ENCODE measurements around the gene LAMA2.

LAMA2 gene

GRCh38 chr6:128847431-128848210, 35.3 kb upstream of the LAMA2 start:
- Histone ChIP-seq H3K27me3 (no peaks in the 10 kb centered on the region), H3K9me3 (no peaks in the 10 kb centered on the region), H3K36me3 (no peaks in the 10 kb centered on the region), H3K4me3 (ENCODE audit: low read depth in 1 of 2, low read length in 1 of 2) (no peak overlapping the region), H3K4me1 (ENCODE audit: control insufficient read depth in 1 of 2, insufficient read depth in 1 of 2, low read depth in 1 of 2, low read length in 1 of 2) (no peaks in the 10 kb centered on the region), H3K27ac (no peak overlapping the region)
- TF ChIP-seq CTCF (IDR thresholded peaks at IDR 0.05): no peak

GRCh38 chr6:128848212-128848935, 34.6 kb upstream of the LAMA2 start:
- H3K27me3 ChIP-seq: no peaks in the 10 kb centered on the region
- no peak for TF ChIP-seq CTCF (IDR thresholded peaks at IDR 0.05)
- H3K4me1 ChIP-seq (ENCODE audit: control insufficient read depth in 1 of 2, insufficient read depth in 1 of 2, low read depth in 1 of 2, low read length in 1 of 2): no peaks in the 10 kb centered on the region
- no peak overlapping the region for H3K27ac ChIP-seq
- no peak overlapping the region for H3K4me3 ChIP-seq (ENCODE audit: low read depth in 1 of 2, low read length in 1 of 2)
- H3K36me3 ChIP-seq: no peaks in the 10 kb centered on the region
- H3K9me3 ChIP-seq: no peaks in the 10 kb centered on the region

GRCh38 chr6:128855581-128856085, 27.3 kb upstream of the LAMA2 start:
- TF ChIP-seq CTCF (IDR thresholded peaks at IDR 0.05): no peak
- Histone ChIP-seq H3K36me3 (no peaks in the 10 kb centered on the region), H3K9me3 (no peaks in the 10 kb centered on the region), H3K27me3 (no peaks in the 10 kb centered on the region), H3K4me1 (ENCODE audit: control insufficient read depth in 1 of 2, insufficient read depth in 1 of 2, low read depth in 1 of 2, low read length in 1 of 2) (no peaks in the 10 kb centered on the region), H3K4me3 (ENCODE audit: low read depth in 1 of 2, low read length in 1 of 2) (no peak overlapping the region), H3K27ac (no peak overlapping the region)

- no peaks in the 10 kb centered on the region for H3K36me3 ChIP-seq
- H3K27ac ChIP-seq: no peak overlapping the region
- H3K4me3 ChIP-seq (ENCODE audit: low read depth in 1 of 2, low read length in 1 of 2): no peak overlapping the region
- no peaks in the 10 kb centered on the region for H3K27me3 ChIP-seq
- no peaks in the 10 kb centered on the region for H3K9me3 ChIP-seq
- TF ChIP-seq CTCF (IDR thresholded peaks at IDR 0.05): no peak
- no peaks in the 10 kb centered on the region for H3K4me1 ChIP-seq (ENCODE audit: control insufficient read depth in 1 of 2, insufficient read depth in 1 of 2, low read depth in 1 of 2, low read length in 1 of 2)
Observed at GRCh38 chr6:128857806-128858205, 25.1 kb upstream of the LAMA2 start.

GRCh38 chr6:128860782-128861181, 22.2 kb upstream of the LAMA2 start:
- H3K36me3 ChIP-seq: no peaks in the 10 kb centered on the region
- no peak overlapping the region for H3K27ac ChIP-seq
- no peaks in the 10 kb centered on the region for H3K27me3 ChIP-seq
- no peaks in the 10 kb centered on the region for H3K4me1 ChIP-seq (ENCODE audit: control insufficient read depth in 1 of 2, insufficient read depth in 1 of 2, low read depth in 1 of 2, low read length in 1 of 2)
- no peak for TF ChIP-seq CTCF (IDR thresholded peaks at IDR 0.05)
- H3K4me3 ChIP-seq (ENCODE audit: low read depth in 1 of 2, low read length in 1 of 2): no peak overlapping the region
- H3K9me3 ChIP-seq: no peaks in the 10 kb centered on the region

All from neutrophil (primary cell).